ENCODE results near the gene PRDM16.

PRDM16 gene

GRCh38 chr1:3060127-3060526 lies 8.9 kb upstream of the PRDM16 start:
- in situ Hi-C loops (cut with MboI; ENCODE audit: low sequenced_read_pairs, unreplicated experiment): no loop called here
- DNase-seq (ENCODE audit: low spot score): no peak
- no peak for TF ChIP-seq CTCF (IDR thresholded peaks at IDR 0.05; ENCODE audit: borderline replicate concordance, control extremely low read depth, extremely low read depth, insufficient read depth, missing control alignments)

GRCh38 chr1:3060601-3061551 lies 8.1 kb upstream of the PRDM16 start:
- TF ChIP-seq CTCF (IDR thresholded peaks at IDR 0.05; ENCODE audit: borderline replicate concordance, control extremely low read depth, extremely low read depth, insufficient read depth, missing control alignments): no peak
- in situ Hi-C loops (cut with MboI; ENCODE audit: low sequenced_read_pairs, unreplicated experiment): no loop called here
- no peak for DNase-seq (ENCODE audit: low spot score)

GRCh38 chr1:3061566-3061965 lies 7.4 kb upstream of the PRDM16 start:
- DNase-seq (ENCODE audit: low spot score): no peak
- in situ Hi-C loops (cut with MboI; ENCODE audit: low sequenced_read_pairs, unreplicated experiment): no loop called here
- no peak for TF ChIP-seq CTCF (IDR thresholded peaks at IDR 0.05; ENCODE audit: borderline replicate concordance, control extremely low read depth, extremely low read depth, insufficient read depth, missing control alignments)

- DNase-seq (ENCODE audit: low spot score): no peak
- in situ Hi-C loops (cut with MboI; ENCODE audit: low sequenced_read_pairs, unreplicated experiment): no loop called here
- no peak for TF ChIP-seq CTCF (IDR thresholded peaks at IDR 0.05; ENCODE audit: borderline replicate concordance, control extremely low read depth, extremely low read depth, insufficient read depth, missing control alignments)
Observed at GRCh38 chr1:3061981-3062615, 6.9 kb upstream of the PRDM16 start.

GRCh38 chr1:3062616-3063378 lies 6.2 kb upstream of the PRDM16 start:
- no peak for TF ChIP-seq CTCF (IDR thresholded peaks at IDR 0.05; ENCODE audit: borderline replicate concordance, control extremely low read depth, extremely low read depth, insufficient read depth, missing control alignments)
- in situ Hi-C loops (cut with MboI; ENCODE audit: low sequenced_read_pairs, unreplicated experiment): no loop called here
- DNase-seq (ENCODE audit: low spot score): no peak
